H1 (cell line): ENCODE results near the gene GATA1. TPM values are rescaled to one million over a fixed set of nuclear protein-coding genes. Genes with fewer than 3 reads are reported as not detected.

ENCODE experiments used
- CTCF ChIA-PET: fragments of 300-600 bp; sonication (Branson Sonifier 250); formaldehyde crosslinking; loops from one replicate; lab custom pipeline; 2021; ENCODE audit not compliant: partially characterized antibody; lab: Charles Lee
- POLR2A ChIA-PET: fragments of 300-600 bp; sonication (Branson Sonifier 250); formaldehyde crosslinking; loops from one replicate; lab custom pipeline; 2021; ENCODE audit warnings: inconsistent platforms; ENCODE audit not compliant: partially characterized antibody; lab: Charles Lee
- DNase-seq, 2 experiments: peaks; one replicate each; pipeline versions ENCODE4 v3.0.0 to v3.0.0-alpha.2; 2010 to 2022; ENCODE audit warnings: low spot score in 2 of 2, low read depth in 1 of 2, mixed read lengths in 1 of 2
- FAIRE-seq: peaks from 2 replicates; lab custom pipeline; 2011; peaks lifted over from hg19 to GRCh38; lab: Jason Lieb, UNC
- H2AFZ ChIP-seq: 2 replicates; pipeline ENCODE4 v1.8.1; 2012; ENCODE audit warnings: low read length, inconsistent platforms
- H2AK5ac ChIP-seq: 2 replicates; pipeline ENCODE4 v1.6.1; 2013; ENCODE audit warnings: low read depth, low read length
- H2BK120ac ChIP-seq: replicated peaks from 2 replicates; pipeline ENCODE3; 2013; ENCODE audit warnings: low read depth, low read length, inconsistent platforms
- H2BK12ac ChIP-seq: 2 replicates; pipeline ENCODE4 v1.6.1; 2013; ENCODE audit warnings: low read depth, low read length
- H2BK15ac ChIP-seq: 2 replicates; pipeline ENCODE4 v1.6.1; 2013; ENCODE audit warnings: low read length
- H2BK20ac ChIP-seq: 2 replicates; pipeline ENCODE4 v1.6.1; 2013; ENCODE audit warnings: low read length
- H2BK5ac ChIP-seq: 2 replicates; pipeline ENCODE4 v1.6.1; 2013; ENCODE audit warnings: low read depth, low read length
- H3K14ac ChIP-seq: 2 replicates; pipeline ENCODE4 v1.6.1; 2013; ENCODE audit warnings: inconsistent platforms; ENCODE audit not compliant: insufficient read length
- H3K18ac ChIP-seq: 2 replicates; pipeline ENCODE4 v1.6.1; 2013; ENCODE audit warnings: low read length; ENCODE audit errors: extremely low read depth
- H3K23ac ChIP-seq: 2 replicates; pipeline ENCODE4 v1.6.1; 2013; ENCODE audit warnings: inconsistent platforms; ENCODE audit not compliant: insufficient read length
- H3K23me2 ChIP-seq: 2 replicates; pipeline ENCODE4 v1.6.1; 2013; ENCODE audit warnings: low read depth, low read length
- H3K27ac ChIP-seq: 2 replicates; pipeline ENCODE4 v1.6.1; 2011; ENCODE audit warnings: low read depth, low read length, inconsistent platforms
- H3K27me3 ChIP-seq, 4 experiments: replicated peaks in 1 of 4; 1 replicate in 1 of 4; 2 replicates in 3 of 4; pipeline versions ENCODE4 v1.6.1 to v1.8.1; 2011 to 2013; ENCODE audit warnings: low read length in 3 of 4, mild to moderate bottlenecking in 3 of 4, inconsistent platforms in 2 of 4, mixed read lengths in 2 of 4, moderate library complexity in 1 of 4; ENCODE audit not compliant: control insufficient read depth in 3 of 4, insufficient read depth in 3 of 4; ENCODE audit errors: extremely low read depth in 1 of 4
- H3K36me3 ChIP-seq, 4 experiments: 2 replicates each; pipeline versions ENCODE4 v1.6.1 to v1.8.1; 2011 to 2013; ENCODE audit warnings: mild to moderate bottlenecking in 4 of 4, low read length in 3 of 4, moderate library complexity in 2 of 4, control low read depth in 1 of 4, inconsistent platforms in 1 of 4; ENCODE audit not compliant: insufficient read depth in 4 of 4, control insufficient read depth in 2 of 4
- H3K4ac ChIP-seq: replicated peaks from 2 replicates; pipeline ENCODE3; 2013; ENCODE audit warnings: low read length, low read depth, mixed read lengths, inconsistent platforms; ENCODE audit not compliant: insufficient read length
- H3K4me1 ChIP-seq, 4 experiments: replicated peaks in 1 of 4; 1 replicate in 1 of 4; 2 replicates in 3 of 4; pipeline versions ENCODE4 v1.6.1 to v1.8.1; 2011 to 2013; ENCODE audit warnings: low read length in 3 of 4, inconsistent platforms in 2 of 4, mixed read lengths in 1 of 4; ENCODE audit not compliant: insufficient read depth in 4 of 4, control insufficient read depth in 3 of 4
- H3K4me2 ChIP-seq, 2 experiments: 2 replicates each; pipeline versions ENCODE4 v1.6.1 to v1.8.1; 2011 to 2013; ENCODE audit warnings: low read depth in 2 of 2, low read length in 2 of 2, control low read depth in 1 of 2, inconsistent platforms in 1 of 2, mild to moderate bottlenecking in 1 of 2; ENCODE audit not compliant: insufficient read depth in 1 of 2
- H3K4me3 ChIP-seq, 4 experiments: fragments of 200-600, 300-600 bp in 1 of 4; sonication (generic), shearing (Covaris generic), sonication (Bioruptor Twin) in 1 of 4; 2 replicates each; pipeline versions ENCODE4 v1.5.1 to v1.8.1; 2011 to 2016; ENCODE audit warnings: low read length in 4 of 4, low read depth in 3 of 4, control low read depth in 2 of 4, inconsistent platforms in 2 of 4, mild to moderate bottlenecking in 2 of 4, mixed read lengths in 1 of 4, moderate library complexity in 1 of 4; ENCODE audit not compliant: insufficient read depth in 2 of 4; ENCODE audit errors: extremely low read depth in 1 of 4
- H3K56ac ChIP-seq: replicated peaks from 2 replicates; pipeline ENCODE3; 2013; ENCODE audit warnings: low read depth, mild to moderate bottlenecking, mixed read lengths, low read length, inconsistent platforms; ENCODE audit not compliant: insufficient read length
- H3K79me1 ChIP-seq: 2 replicates; pipeline ENCODE4 v1.6.1; 2013; ENCODE audit warnings: low read depth, low read length, control low read depth
- H3K79me2 ChIP-seq, 2 experiments: 2 replicates each; pipeline versions ENCODE4 v1.6.1 to v1.8.1; 2012 to 2013; ENCODE audit warnings: low read length in 2 of 2, mild to moderate bottlenecking in 2 of 2, inconsistent platforms in 1 of 2; ENCODE audit not compliant: insufficient read depth in 2 of 2, control insufficient read depth in 1 of 2
- H3K9ac ChIP-seq, 4 experiments: replicated peaks in 1 of 4; 1 replicate in 1 of 4; 2 replicates in 3 of 4; pipeline versions ENCODE4 v1.6.1 to v1.8.1; 2011 to 2013; ENCODE audit warnings: low read depth in 3 of 4, low read length in 3 of 4, control low read depth in 2 of 4, mild to moderate bottlenecking in 2 of 4, moderate library complexity in 2 of 4, inconsistent platforms in 1 of 4; ENCODE audit errors: extremely low read depth in 1 of 4
- H3K9me3 ChIP-seq, 2 experiments: 2 replicates each; pipeline versions ENCODE4 v1.6.1 to v1.8.1; 2012 to 2013; ENCODE audit warnings: mild to moderate bottlenecking in 2 of 2, moderate library complexity in 2 of 2, control low read depth in 1 of 2, inconsistent platforms in 1 of 2, low read depth in 1 of 2, low read length in 1 of 2, mixed read lengths in 1 of 2; ENCODE audit not compliant: insufficient read depth in 2 of 2
- H4K20me1 ChIP-seq, 2 experiments: replicated peaks in 1 of 2; 2 replicates each; pipeline versions ENCODE3 to v1.8.1; 2011 to 2013; ENCODE audit warnings: inconsistent platforms in 2 of 2, low read length in 2 of 2, mild to moderate bottlenecking in 1 of 2; ENCODE audit not compliant: insufficient read depth in 2 of 2, control insufficient read depth in 1 of 2
- H4K5ac ChIP-seq: 2 replicates; pipeline ENCODE4 v1.6.1; 2013; ENCODE audit warnings: low read length, low read depth, mixed read lengths, inconsistent platforms; ENCODE audit not compliant: insufficient read length
- H4K8ac ChIP-seq: 2 replicates; pipeline ENCODE4 v1.8.0; 2013; ENCODE audit warnings: mild to moderate bottlenecking, moderate library complexity, low read length, inconsistent platforms; ENCODE audit not compliant: insufficient read depth; ENCODE audit errors: extremely low read depth
- H4K91ac ChIP-seq: replicated peaks from 2 replicates; pipeline ENCODE3; 2013; ENCODE audit warnings: low read length, mixed read lengths, inconsistent platforms; ENCODE audit not compliant: insufficient read length
- EGR1 ChIP-seq: IDR thresholded peaks from 2 replicates; pipeline ENCODE4 v1.6.1; 2011; ENCODE audit warnings: low read depth, low read length, borderline replicate concordance
- KDM4A ChIP-seq: IDR thresholded peaks from one replicate; pipeline ENCODE4 v1.7.1; 2012; ENCODE audit warnings: low read depth, mild to moderate bottlenecking, moderate library complexity, low read length, inconsistent platforms; ENCODE audit not compliant: severe bottlenecking
- MAX ChIP-seq: IDR thresholded peaks from 2 replicates; pipeline ENCODE4 v1.6.1; 2012; ENCODE audit warnings: inconsistent platforms
- WGBS, 2 experiments: shearing (Covaris generic) in 1 of 2; methylation state at CpG; one replicate each; pipeline versions ENCODE4 v1.1.6 to v1.1.7; 2013 to 2015; ENCODE audit warnings: low lambda C conversion rate in 2 of 2, mixed read lengths in 2 of 2, inconsistent platforms in 1 of 2, low coverage in 1 of 2, missing lambda C conversion rate in 1 of 2; ENCODE audit not compliant: insufficient replicate concordance in 2 of 2, insufficient coverage in 1 of 2, insufficient read length in 1 of 2; ENCODE audit errors: extremely low coverage in 1 of 2, missing lambda C conversion rate in 1 of 2; 5-methylcytosine and 5-hydroxymethylcytosine counted together
- polyA plus RNA-seq, 7 experiments: library from polyadenylated mRNA; depleted of rRNA in 3 of 7; stranded (reverse) in 5 of 7; unstranded in 2 of 7; fragments of >200 nt in 5 of 7; fragments of 200-250 nt in 2 of 7; gene quantifications; 1 replicate in 5 of 7; 2 replicates in 1 of 7; 4 replicates in 1 of 7; pipeline versions ENCODE4 v1.2.1 to v1.2.3, GENCODE V29; 2011 to 2013; ENCODE audit warnings: missing spikeins in 2 of 7, mixed read lengths in 2 of 7
- total RNA-seq: library from RNA; stranded (reverse); fragmentation: NEBNext Ultra II Directional; extraction: Animal tissue kit (Norgen Biotek cat#: 25700); gene quantifications from 2 replicates; pipeline ENCODE4 v1.2.1, GENCODE V29; 2021

GATA1 gene
- total and polyA plus RNA-seq, 2 of the 8 experiments (the other 6 are each of a cell fraction or from before 2014, with no cell fraction given) = 0.05 TPM; not detected in 1

GRCh38 chrX:48826876-48827653 lies 40.7 kb downstream of the GATA1 start:
- no peak for FAIRE-seq

More at GRCh38 chrX:48826876-48827653, 40.7 kb downstream of the GATA1 start:
- ChIA-PET POLR2A (interaction anchor here (0.9 to 1.8 kb wide), 7 partner anchors 11 to 111 kb away, joined by 3 to 8 read pairs (median 3); partner anchors contain the start of gene SLC35A2), CTCF (interaction anchor here (1.3 kb wide), 1 partner anchor 9 kb away, joined by 4 read pairs; no protein-coding TSS in a partner anchor)
- Histone ChIP-seq H3K23me2 (peaks cover 6% of the 10 kb centered on the region; the same call in 1 of the 2 replicates), H3K9ac (no peak overlapping the region), H4K8ac (peak overlapping the region; percentile 85), H3K27ac (no peak overlapping the region), H3K27me3 (peaks cover 4 to 27% (median 17%) of the 10 kb centered on the region in 4 experiments; a peak in 6 of 7 replicates), H4K91ac (no peak overlapping the region), H3K23ac (no peak overlapping the region), H3K79me2 (no peaks in the 10 kb centered on the region), H2AFZ (no peak overlapping the region), H3K9me3 (no peaks in the 10 kb centered on the region; a peak in 1 of 4 replicates), H2BK15ac (no peak overlapping the region), H4K20me1 (no peaks in the 10 kb centered on the region), H3K14ac (no peak overlapping the region), H2BK20ac (no peak overlapping the region), H3K79me1 (no peaks in the 10 kb centered on the region), H4K5ac (no peak overlapping the region), H3K4ac (no peak overlapping the region), H3K18ac (no peak overlapping the region; the same call in 1 of the 2 replicates), H3K56ac (no peak overlapping the region), H3K4me1 (peaks cover 0 to 3% (median 0%) of the 10 kb centered on the region in 4 experiments; a peak in 2 of 7 replicates), H3K4me3 (peak overlapping the region; percentile 14 to 54 (median 18); a peak in 6 of 8 replicates), H2BK12ac (no peak overlapping the region), H3K4me2 (peak overlapping the region; percentile 58 to 64), H3K36me3 (peaks cover 0 to 13% (median 2%) of the 10 kb centered on the region in 4 experiments; a peak in 3 of 8 replicates), H2BK5ac (no peak overlapping the region), H2BK120ac (no peak overlapping the region), H2AK5ac (no peak overlapping the region)
- WGBS, 2 experiments = 9% methylated on average over 12 of the region's 73 CpGs; no CpG with 5 or more reads in 1 of the 2 experiments
- peak; percentile 61 for TF ChIP-seq KDM4A
- TF ChIP-seq MAX = peak; percentile 82
- no peak for TF ChIP-seq EGR1
- DNase-seq = peak in 1 of 2 experiments; percentile 58
